Neural progenitor cell (in vitro differentiated cells): ENCODE results near the gene RLN2. TPM values are rescaled to one million over a fixed set of nuclear protein-coding genes. Genes with fewer than 3 reads are reported as not detected.
A peak's percentile ranks its signal among the peaks of the same experiment; 100 is the strongest.
"Not testable (repeated sequence)": the region's sequence is repeated elsewhere in the genome, so short reads cannot be mapped to it uniquely, and the experiment has no call there.

Experiments used
- DNase-seq: peaks from one replicate; pipeline ENCODE4 v3.0.0-alpha.2; 2016; ENCODE audit warnings: low spot score
- H2AFZ ChIP-seq: fragments of 200-600 bp; sonication (generic); replicated peaks from 2 replicates; pipeline ENCODE4 v1.6.1; 2016; ENCODE audit warnings: antibody characterized with exemption
- H3F3A ChIP-seq: fragments of 200-600 bp; sonication (generic); 2 replicates; pipeline ENCODE4 v1.6.1; 2016; ENCODE audit warnings: antibody characterized with exemption, low read depth
- H3K27ac ChIP-seq: fragments of 200-600 bp; sonication (generic); 2 replicates; pipeline ENCODE4 v1.5.1; 2016; ENCODE audit warnings: mild to moderate bottlenecking
- H3K27me3 ChIP-seq: fragments of 200-600 bp; sonication (generic); 2 replicates; pipeline ENCODE4 v1.6.1; 2016; ENCODE audit warnings: mild to moderate bottlenecking, moderate library complexity
- H3K36me3 ChIP-seq: fragments of 200-600 bp; sonication (generic); 2 replicates; pipeline ENCODE4 v1.5.1; 2016
- H3K4me1 ChIP-seq: fragments of 200-600 bp; sonication (generic); 2 replicates; pipeline ENCODE4 v1.6.1; 2016; ENCODE audit warnings: mixed run types
- H3K4me2 ChIP-seq: fragments of 200-600 bp; sonication (generic); 2 replicates; pipeline ENCODE4 v1.6.1; 2016
- H3K4me3 ChIP-seq: fragments of 200-600 bp; sonication (generic); 2 replicates; pipeline ENCODE4 v1.5.1; 2016
- H3K79me2 ChIP-seq: fragments of 200-600 bp; sonication (generic); 2 replicates; pipeline ENCODE4 v1.6.1; 2016; ENCODE audit warnings: low read depth
- H3K9ac ChIP-seq: fragments of 200-600 bp; sonication (generic); 2 replicates; pipeline ENCODE4 v1.6.1; 2016
- H3K9me3 ChIP-seq: fragments of 200-600 bp; sonication (generic); 2 replicates; pipeline ENCODE4 v1.5.1; 2016; ENCODE audit warnings: low read depth
- H4K20me1 ChIP-seq: fragments of 200-600 bp; sonication (generic); 2 replicates; pipeline ENCODE4 v1.6.1; 2016; ENCODE audit warnings: low read depth
- H3K27ac Mint-ChIP-seq: 3 replicates; pipeline ENCODE4 v1.8.0; 2021; ENCODE audit warnings: mixed read lengths
- H3K27me3 Mint-ChIP-seq: 2 replicates; pipeline ENCODE4 v1.8.0; 2022; ENCODE audit warnings: low read depth, mild to moderate bottlenecking, inconsistent platforms, moderate library complexity, mixed read lengths; ENCODE audit not compliant: insufficient read depth
- H3K36me3 Mint-ChIP-seq: 3 replicates; pipeline ENCODE4 v1.8.0; 2021; ENCODE audit warnings: mixed read lengths
- H3K4me1 Mint-ChIP-seq: 3 replicates; pipeline ENCODE4 v1.8.0; 2021; ENCODE audit warnings: mixed read lengths
- H3K4me3 Mint-ChIP-seq: 3 replicates; pipeline ENCODE4 v1.8.0; 2021; ENCODE audit warnings: mild to moderate bottlenecking, moderate library complexity, mixed read lengths
- H3K9me3 Mint-ChIP-seq: 3 replicates; pipeline ENCODE4 v1.8.0; 2020; ENCODE audit warnings: mixed read lengths
- EZH2 ChIP-seq: fragments of 200-600 bp; sonication (generic); IDR thresholded peaks from 2 replicates; pipeline ENCODE4 v1.6.1; 2017; ENCODE audit warnings: antibody characterized with exemption, mild to moderate bottlenecking, moderate library complexity
- EZH2phosphoT487 ChIP-seq: fragments of 200-600 bp; sonication (generic); IDR thresholded peaks from 2 replicates; pipeline ENCODE4 v1.6.1; 2017; ENCODE audit warnings: antibody characterized with exemption
- total RNA-seq: library from RNA; depleted of rRNA; stranded (reverse); fragments of >200 nt; gene quantifications from 2 replicates; pipeline ENCODE4 v1.2.3, GENCODE V29; 2015; ENCODE audit warnings: low replicate concordance
- TF ChIP-seq, protein P1 (sequence below): fragments of 200-600 bp; sonication (generic); IDR thresholded peaks from 2 replicates; pipeline ENCODE4 v1.5.1; 2017; ENCODE audit warnings: antibody characterized with exemption, mild to moderate bottlenecking

Gene RLN2, protein sequence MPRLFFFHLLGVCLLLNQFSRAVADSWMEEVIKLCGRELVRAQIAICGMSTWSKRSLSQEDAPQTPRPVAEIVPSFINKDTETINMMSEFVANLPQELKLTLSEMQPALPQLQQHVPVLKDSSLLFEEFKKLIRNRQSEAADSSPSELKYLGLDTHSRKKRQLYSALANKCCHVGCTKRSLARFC
- 5.0 and 12.6 TPM in 2 replicates for total RNA-seq

DNA sequence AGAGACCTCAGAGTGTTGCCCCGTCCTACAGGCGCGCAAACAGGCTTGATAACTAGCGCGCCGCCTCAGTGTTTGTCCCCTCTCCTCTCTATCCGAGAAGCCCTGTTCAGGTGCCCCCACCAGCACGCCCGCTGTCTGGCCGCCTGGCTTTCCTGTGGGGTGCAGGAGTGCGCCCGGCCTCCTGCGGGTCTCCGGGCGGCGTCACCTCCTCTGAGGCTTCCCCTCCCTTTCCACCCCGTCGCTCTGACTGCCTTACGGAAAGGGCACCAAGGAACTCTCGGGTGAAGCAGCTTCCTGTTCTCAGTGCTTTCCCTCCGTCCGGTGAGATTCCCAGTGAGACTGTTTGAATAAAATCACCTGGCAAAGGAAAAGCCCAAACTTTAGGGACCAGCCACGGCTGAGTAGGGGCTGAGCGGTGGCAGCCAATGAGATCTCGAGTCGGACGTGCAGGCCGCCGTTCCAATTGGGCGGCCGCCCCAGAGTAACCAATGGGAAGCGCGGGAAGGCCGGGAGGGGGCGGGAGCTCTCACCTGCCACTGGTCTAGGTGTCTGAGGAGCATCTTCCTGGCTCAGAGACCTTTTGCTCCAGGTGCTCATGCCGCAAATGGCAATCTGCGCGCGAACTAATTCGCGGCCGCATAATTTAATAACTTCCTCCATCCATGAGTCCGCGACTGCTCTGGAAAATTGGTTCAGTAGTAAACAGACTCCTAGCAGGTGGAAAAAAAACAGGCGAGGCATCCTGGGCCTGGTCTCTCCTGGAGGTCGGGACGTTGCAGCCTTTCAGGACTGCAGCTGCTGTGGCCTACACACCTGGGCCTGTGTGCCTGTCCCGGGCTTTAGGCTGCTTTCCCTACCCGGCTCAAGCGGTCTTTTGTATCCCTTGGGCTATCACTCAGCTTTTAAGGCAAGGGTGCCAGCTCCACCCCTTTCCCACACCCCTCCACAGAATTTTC lies at the start of gene RLN2:
Gene RLN2, minus strand, starts transcription at position 877 of the 956 bp plus-strand sequence. Its CDS starts 136 bp downstream, at position 741.
- H3K9me3 Mint-ChIP-seq, H3K4me3 Mint-ChIP-seq, H3K36me3 Mint-ChIP-seq, H3K4me3 ChIP-seq, H3K79me2 ChIP-seq, H4K20me1 ChIP-seq, H3K4me1 ChIP-seq, H3K27ac ChIP-seq, H3K9me3 ChIP-seq, H3K9ac ChIP-seq, H3K27me3 Mint-ChIP-seq, H3K27ac Mint-ChIP-seq, H3K4me2 ChIP-seq, H3K36me3 ChIP-seq, H3K4me1 Mint-ChIP-seq, H3F3A ChIP-seq, H3K27me3 ChIP-seq: not testable (repeated sequence)
- DNase-seq, result peak; percentile 17
- peak within 1 kb of the TSS; percentile 36 for H2AFZ ChIP-seq

DNA sequence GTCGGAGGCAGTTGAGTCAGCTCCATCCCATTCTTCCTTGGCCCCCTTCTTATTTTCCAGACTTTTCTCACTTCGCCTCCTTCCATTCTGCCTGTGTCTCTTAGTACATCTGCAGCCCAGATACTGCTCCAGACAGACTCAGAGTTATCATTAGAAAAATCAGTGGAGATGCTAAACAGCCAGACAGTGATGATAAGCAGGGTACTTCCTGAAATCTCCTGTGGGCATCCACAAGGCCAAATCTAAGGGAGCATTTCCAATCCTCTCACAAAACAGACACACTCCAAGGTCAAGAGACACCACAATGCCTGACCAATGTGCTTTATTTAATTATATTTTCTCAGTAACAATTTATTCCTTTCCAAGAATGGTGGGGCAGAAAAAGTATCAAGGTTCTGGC lies 49.7 kb upstream of the RLN2 start:
- Histone ChIP-seq H2AFZ (no peak overlapping the region), H3K9ac (no peak overlapping the region), H3K79me2 (no peaks in the 10 kb centered on the region), H3K4me3 (no peak overlapping the region), H3K36me3 (no peaks in the 10 kb centered on the region), H4K20me1 (no peaks in the 10 kb centered on the region), H3K4me1 (no peaks in the 10 kb centered on the region), H3K27me3 (no peaks in the 10 kb centered on the region), H3F3A (no peaks in the 10 kb centered on the region), H3K27ac (no peak overlapping the region), H3K4me2 (no peak overlapping the region), H3K9me3 (no peaks in the 10 kb centered on the region)
- H3K27me3 Mint-ChIP-seq, result peaks cover 3% of the 10 kb centered on the region
- peaks cover 7% of the 10 kb centered on the region for H3K9me3 Mint-ChIP-seq
- TF ChIP-seq EZH2phosphoT487 (no peak), EZH2 (no peak)
- TF ChIP-seq, protein P1, sequence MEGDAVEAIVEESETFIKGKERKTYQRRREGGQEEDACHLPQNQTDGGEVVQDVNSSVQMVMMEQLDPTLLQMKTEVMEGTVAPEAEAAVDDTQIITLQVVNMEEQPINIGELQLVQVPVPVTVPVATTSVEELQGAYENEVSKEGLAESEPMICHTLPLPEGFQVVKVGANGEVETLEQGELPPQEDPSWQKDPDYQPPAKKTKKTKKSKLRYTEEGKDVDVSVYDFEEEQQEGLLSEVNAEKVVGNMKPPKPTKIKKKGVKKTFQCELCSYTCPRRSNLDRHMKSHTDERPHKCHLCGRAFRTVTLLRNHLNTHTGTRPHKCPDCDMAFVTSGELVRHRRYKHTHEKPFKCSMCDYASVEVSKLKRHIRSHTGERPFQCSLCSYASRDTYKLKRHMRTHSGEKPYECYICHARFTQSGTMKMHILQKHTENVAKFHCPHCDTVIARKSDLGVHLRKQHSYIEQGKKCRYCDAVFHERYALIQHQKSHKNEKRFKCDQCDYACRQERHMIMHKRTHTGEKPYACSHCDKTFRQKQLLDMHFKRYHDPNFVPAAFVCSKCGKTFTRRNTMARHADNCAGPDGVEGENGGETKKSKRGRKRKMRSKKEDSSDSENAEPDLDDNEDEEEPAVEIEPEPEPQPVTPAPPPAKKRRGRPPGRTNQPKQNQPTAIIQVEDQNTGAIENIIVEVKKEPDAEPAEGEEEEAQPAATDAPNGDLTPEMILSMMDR, result no peak
- H3K36me3 Mint-ChIP-seq, result peaks cover 2% of the 10 kb centered on the region
- no peak for DNase-seq
- no peaks in the 10 kb centered on the region for H3K4me1 Mint-ChIP-seq
- H3K4me3 Mint-ChIP-seq, result no peak overlapping the region
- no peak overlapping the region for H3K27ac Mint-ChIP-seq

DNA sequence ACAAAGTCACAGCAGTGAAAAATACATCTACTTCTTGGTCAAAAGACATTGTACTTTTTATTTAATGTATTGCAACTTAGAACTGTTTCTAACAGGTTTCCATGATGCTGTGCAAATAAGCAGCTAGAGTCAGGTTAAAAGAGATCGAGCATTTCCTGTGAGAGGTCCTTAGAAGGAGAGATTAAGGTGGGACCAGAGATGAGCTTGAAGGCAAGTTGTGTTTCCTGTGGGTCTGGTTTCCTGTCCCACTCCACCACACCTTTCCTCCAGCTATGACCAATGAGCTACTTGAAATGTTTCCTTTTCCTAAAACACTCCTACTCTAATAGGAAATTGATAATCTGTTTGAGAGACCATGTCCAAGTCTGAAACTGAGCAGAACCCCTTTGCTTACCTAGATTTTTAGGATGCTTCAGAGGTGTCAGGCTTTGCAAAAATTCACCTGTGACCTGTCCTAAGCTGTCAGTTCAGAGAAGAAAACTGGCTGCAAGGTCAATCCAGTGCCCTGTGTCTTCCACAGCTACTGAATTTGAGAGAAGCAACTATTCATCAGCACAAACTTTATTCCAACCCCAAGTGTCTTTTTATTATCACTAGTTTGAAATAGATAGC lies 48.2 kb upstream of the RLN2 start:
- peaks cover 7% of the 10 kb centered on the region for H3K9me3 Mint-ChIP-seq
- Histone ChIP-seq H2AFZ (no peak overlapping the region), H4K20me1 (no peaks in the 10 kb centered on the region), H3K27me3 (no peaks in the 10 kb centered on the region), H3K4me3 (no peak overlapping the region), H3K27ac (no peak overlapping the region), H3K79me2 (no peaks in the 10 kb centered on the region), H3K9ac (no peak overlapping the region), H3K9me3 (no peaks in the 10 kb centered on the region), H3K36me3 (no peaks in the 10 kb centered on the region), H3K4me2 (no peak overlapping the region), H3F3A (no peaks in the 10 kb centered on the region), H3K4me1 (no peaks in the 10 kb centered on the region)
- TF ChIP-seq EZH2, result no peak
- TF ChIP-seq EZH2phosphoT487, result no peak
- TF ChIP-seq, protein P1, result no peak
- H3K27me3 Mint-ChIP-seq, result peaks cover 3% of the 10 kb centered on the region
- peaks cover 2% of the 10 kb centered on the region for H3K36me3 Mint-ChIP-seq
- H3K27ac Mint-ChIP-seq, result no peak overlapping the region
- H3K4me3 Mint-ChIP-seq, result no peak overlapping the region
- no peak for DNase-seq
- H3K4me1 Mint-ChIP-seq, result no peaks in the 10 kb centered on the region

DNA sequence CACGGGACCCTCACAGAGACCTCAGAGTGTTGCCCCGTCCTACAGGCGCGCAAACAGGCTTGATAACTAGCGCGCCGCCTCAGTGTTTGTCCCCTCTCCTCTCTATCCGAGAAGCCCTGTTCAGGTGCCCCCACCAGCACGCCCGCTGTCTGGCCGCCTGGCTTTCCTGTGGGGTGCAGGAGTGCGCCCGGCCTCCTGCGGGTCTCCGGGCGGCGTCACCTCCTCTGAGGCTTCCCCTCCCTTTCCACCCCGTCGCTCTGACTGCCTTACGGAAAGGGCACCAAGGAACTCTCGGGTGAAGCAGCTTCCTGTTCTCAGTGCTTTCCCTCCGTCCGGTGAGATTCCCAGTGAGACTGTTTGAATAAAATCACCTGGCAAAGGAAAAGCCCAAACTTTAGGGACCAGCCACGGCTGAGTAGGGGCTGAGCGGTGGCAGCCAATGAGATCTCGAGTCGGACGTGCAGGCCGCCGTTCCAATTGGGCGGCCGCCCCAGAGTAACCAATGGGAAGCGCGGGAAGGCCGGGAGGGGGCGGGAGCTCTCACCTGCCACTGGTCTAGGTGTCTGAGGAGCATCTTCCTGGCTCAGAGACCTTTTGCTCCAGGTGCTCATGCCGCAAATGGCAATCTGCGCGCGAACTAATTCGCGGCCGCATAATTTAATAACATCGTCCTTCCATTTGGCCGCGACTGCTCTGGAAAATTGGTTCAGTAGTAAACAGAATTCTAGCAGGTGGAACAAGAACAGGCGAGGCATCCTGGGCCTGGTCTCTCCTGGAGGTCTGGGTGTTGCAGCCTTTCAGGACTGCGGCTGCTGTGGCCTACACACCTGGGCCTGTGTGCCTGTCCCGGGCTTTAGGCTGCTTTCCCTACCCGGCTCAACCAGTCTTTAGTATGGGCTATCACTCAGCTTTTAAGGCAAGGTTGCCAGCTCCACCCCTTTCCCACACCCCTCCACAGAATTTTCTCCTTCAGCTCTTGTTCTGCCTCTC lies 34.8 kb upstream of the RLN2 start, which contains the start of gene RLN1:
Gene RLN1, minus strand, starts transcription at position 885 of the 990 bp plus-strand sequence. Its CDS starts 130 bp downstream, at position 755.
- H2AFZ ChIP-seq, result peak within 1 kb of the TSS; percentile 86
- not testable (repeated sequence) for H3K27me3 ChIP-seq, H3K36me3 ChIP-seq, H3K9me3 Mint-ChIP-seq, H3K79me2 ChIP-seq, H3K27ac Mint-ChIP-seq, H3F3A ChIP-seq, H4K20me1 ChIP-seq, H3K27ac ChIP-seq, H3K4me1 Mint-ChIP-seq, H3K27me3 Mint-ChIP-seq, H3K9ac ChIP-seq, H3K4me1 ChIP-seq, H3K9me3 ChIP-seq, H3K4me3 ChIP-seq, H3K36me3 Mint-ChIP-seq, DNase-seq
- peak within 1 kb of the TSS; percentile 52 for H3K4me2 ChIP-seq
- H3K4me3 Mint-ChIP-seq, result peak within 1 kb of the TSS; percentile 67
